NAMALWA (cell line): Measurements from ENCODE around the gene PCNX1.

Experiments used
- DNase-seq: peaks from one replicate; pipeline ENCODE4 v3.0.0-alpha.2; 2015; ENCODE audit warnings: low spot score

PCNX1 gene

DNA sequence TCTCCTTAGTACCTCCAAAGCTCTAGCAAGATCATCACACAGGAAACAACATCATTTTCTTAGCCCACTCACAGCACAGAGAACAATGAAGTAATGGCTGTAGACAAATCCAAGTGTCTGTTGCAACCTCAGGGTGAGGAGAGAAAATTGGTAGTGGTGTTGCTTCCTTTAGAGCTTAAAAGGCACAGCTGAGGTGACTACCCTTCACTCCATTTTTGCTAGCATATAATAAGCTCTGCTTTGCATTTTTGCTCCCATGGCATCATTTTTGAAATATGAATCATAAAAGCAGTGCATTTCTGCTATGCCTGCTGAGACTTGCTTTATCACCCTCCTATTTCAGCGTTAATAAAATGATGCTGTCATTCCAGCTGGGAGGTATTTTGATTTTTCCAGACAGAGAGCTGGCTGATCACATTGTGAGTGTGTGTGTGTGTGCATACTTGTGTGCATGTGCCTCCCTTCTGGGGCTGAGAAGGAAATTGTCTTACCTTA, 18.5 kb upstream of the PCNX1 start:
- no peak for DNase-seq

GRCh38 chr14:70889555-70889954, 17.7 kb upstream of the PCNX1 start:
- no peak for DNase-seq

- no peak for DNase-seq
Measured at GRCh38 chr14:70890826-70891659, 16.2 kb upstream of the PCNX1 start.

DNA sequence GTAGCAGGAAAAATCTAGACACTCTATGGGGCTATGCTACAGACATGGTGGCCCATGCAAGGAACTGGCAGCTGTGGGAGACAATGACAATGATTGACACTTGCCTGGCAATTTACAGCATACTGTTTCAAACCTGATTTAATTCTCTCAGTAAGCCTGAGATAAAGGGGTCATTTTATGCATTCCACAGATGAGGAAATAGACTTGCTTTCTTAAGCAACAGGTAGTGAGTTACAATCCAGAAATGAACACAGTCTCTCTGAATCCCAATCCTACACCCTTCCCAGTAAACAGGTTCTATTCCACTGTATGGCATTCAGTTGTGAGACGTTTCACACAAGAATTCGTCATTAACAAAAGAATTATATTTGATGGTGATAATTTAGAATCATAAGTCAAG, 15.5 kb upstream of the PCNX1 start:
- DNase-seq: no peak

- DNase-seq: no peak
Measured at GRCh38 chr14:70893062-70893845, 14.0 kb upstream of the PCNX1 start.

GRCh38 chr14:70893858-70894291, 13.4 kb upstream of the PCNX1 start:
- no peak for DNase-seq

DNA sequence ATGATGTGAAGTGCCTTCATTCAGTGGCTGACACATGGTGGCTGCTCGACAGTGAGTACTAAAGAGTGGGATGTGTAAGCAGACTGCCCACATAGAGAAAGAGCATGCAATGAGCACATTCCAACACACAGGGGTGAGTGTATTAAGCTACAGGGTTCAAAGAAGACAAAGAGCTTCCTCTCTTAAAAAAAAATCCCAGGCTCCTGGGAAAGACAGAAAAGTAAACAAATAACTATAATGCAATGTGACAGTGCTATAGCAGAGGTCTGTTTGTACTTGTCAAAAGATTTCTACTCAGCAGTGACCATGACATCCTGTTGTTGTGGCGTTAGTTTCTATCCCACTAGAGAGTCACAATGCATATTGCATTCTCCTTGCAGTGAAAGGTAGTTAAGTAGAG, 12.4 kb upstream of the PCNX1 start:
- DNase-seq: no peak

- no peak for DNase-seq
Measured at GRCh38 chr14:70896317-70896716, 10.9 kb upstream of the PCNX1 start.

DNA sequence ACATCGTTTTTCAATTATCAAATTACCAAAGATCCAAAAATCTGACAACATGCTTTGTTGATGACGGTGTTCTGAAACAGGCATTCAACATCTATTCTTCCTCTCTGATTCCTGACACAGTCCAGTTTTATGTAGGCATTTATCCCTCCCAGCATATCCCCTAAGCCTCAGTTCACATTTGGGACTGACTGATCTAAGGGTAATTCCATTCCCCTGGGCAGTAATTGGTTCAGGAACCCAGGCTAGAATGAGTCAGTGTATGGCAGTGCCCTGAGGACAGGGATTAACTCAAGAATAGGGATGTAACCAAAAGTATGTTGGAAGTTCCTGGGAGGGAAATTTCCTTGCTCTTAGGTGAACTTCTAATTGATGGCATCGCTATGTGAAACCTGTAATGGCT, 10.3 kb upstream of the PCNX1 start:
- DNase-seq: no peak

GRCh38 chr14:70897464-70897863, 9.8 kb upstream of the PCNX1 start:
- no peak for DNase-seq

GRCh38 chr14:70898111-70898745, 9.0 kb upstream of the PCNX1 start:
- DNase-seq: no peak

- no peak for DNase-seq
Measured at GRCh38 chr14:70901269-70901668, 6.0 kb upstream of the PCNX1 start.

- DNase-seq: no peak
Measured at GRCh38 chr14:70902184-70902583, 5.1 kb upstream of the PCNX1 start.

- no peak for DNase-seq
Measured at GRCh38 chr14:70904373-70904772, 2.9 kb upstream of the PCNX1 start.

GRCh38 chr14:70905301-70905700, 2.0 kb upstream of the PCNX1 start:
- no peak for DNase-seq

GRCh38 chr14:70906793-70907175, 475 bp upstream of the PCNX1 start:
- DNase-seq: no peak

- peak; percentile 34 for DNase-seq
Measured at GRCh38 chr14:70907996-70908934, 1.0 kb downstream of the PCNX1 start.

DNA sequence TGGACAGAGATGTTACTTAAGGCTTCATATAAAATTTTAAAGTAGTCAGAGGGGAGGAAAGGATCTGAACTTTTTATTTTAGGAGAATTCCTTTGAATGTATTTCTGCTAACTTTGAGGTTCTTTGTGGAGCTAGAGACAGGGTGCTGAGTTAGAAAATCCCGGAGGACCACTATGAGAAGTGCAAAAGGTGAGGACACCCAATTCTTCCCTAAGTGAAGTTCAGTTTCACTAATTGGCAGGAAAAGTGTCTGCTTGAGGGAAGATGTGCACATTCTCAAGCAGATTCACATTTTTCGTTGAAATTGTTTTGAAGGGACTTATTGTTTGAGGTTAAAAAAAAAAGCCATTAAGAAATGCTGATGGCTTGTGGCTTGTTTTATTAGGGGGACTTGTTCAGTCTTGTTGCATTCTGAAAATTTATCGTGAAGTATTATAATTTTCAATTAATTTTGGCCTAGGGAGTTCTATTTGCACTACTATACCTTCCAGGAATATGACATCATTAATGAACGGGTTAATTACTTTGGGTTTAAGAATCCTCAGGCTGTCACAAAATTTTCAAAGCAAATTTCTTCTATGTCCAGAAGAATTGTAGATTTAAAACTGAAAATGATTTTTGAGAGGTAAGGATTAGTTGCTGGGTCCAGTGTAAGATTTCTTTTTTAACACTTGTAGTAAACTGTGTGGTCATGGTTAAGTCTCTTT, 1.8 kb downstream of the PCNX1 start:
- no peak for DNase-seq

DNA sequence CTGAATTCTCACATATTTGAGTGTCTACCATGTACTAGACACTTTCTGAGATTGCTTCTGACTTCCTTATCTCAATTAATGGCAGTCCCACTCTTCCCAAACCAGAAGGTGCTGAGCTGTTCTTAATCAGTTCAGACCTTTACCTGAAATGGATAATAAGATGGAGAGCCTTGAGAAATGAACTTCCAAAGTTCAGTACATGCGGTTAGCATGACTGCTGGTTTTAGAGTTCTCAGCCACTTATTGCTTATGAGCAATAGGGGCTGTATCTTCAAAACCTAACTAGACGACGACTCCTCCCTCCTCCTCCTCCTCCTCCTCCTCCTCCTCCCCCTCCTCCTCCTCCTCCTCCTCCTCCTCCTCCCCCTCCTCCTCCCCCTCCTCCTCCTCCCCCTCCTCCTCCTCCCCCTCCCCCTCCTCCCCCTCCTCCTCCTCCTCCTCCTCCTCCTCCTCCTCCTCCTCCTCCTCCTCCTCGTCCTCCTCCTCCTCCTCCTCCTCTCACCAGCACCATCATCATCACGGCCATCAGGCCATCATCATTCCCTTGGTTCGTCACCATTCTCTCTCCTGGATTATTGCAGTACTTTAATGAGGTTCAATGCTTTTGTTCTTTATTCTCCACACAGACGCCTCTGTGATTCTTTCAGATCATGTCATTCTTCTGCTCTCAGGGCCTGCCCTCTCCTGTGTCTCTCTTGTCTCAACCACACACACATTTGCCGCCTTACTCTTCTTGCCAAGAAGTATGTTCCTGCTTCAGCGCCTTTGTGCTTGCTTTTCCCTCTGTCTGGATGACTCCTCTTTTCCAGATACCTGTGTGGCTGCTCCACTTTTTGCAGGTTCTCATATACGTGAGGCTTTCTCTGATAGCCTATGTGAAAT, 2.7 kb downstream of the PCNX1 start:
- DNase-seq: peak; percentile 1

DNA sequence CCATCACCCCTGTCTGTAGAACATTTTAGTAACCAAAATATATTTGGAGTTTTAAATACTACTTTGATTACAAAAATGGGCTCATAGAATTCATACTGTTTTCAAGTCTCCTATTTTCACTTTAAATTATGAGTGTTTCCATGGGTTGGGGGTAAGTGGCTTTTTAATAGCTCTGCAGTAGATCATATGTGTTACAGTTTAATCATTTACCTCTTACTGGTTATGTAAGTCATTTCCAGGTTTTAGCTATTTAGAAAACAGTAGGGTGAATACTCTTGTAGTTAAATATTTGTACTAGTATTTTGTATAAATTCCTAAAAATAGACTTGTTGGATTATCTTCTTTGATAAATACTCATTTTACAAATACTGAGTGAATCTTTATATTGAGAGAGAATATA, 8.2 kb downstream of the PCNX1 start:
- no peak for DNase-seq
